Sciatic nerve (tissue), 2 donors: Measurements from ENCODE around the gene DHX16. TPM values are rescaled to one million over a fixed set of nuclear protein-coding genes. Genes with fewer than 3 reads are reported as not detected.
"Not testable (repeated sequence)": the region's sequence is repeated elsewhere in the genome, so short reads cannot be mapped to it uniquely, and the experiment has no call there.

ENCODE experiments used
- ATAC-seq: fragments of 200-7000 bp; cut with Tn5 transposase; one replicate; pipeline ENCODE4 v1.9.1; 2020; ENCODE audit warnings: mild to moderate bottlenecking, moderate library complexity
- DNase-seq: peaks from one replicate; pipeline ENCODE4 v3.0.0-alpha.2; 2020; ENCODE audit warnings: low spot score
- intact Hi-C: fragments of 100-400 bp; cut with DNase I; formaldehyde crosslinking; loops from one replicate; pipeline ENCODE4 v1.14.2; 2022
- total RNA-seq: library from RNA; stranded (reverse); fragmentation: NEBNext Ultra II Directional; extraction: Animal tissue kit (Norgen Biotek cat#: 25700); gene quantifications from one replicate; pipeline ENCODE4 v1.2.1, GENCODE V29; 2021
- donor health status: DM: no; HTN: no; CAD: no.
- donor health status: DM: no; HTN: no; CAD: no.

DHX16 gene
- total RNA-seq, 1 donor from 2014 or later: 25.2 TPM

DNA sequence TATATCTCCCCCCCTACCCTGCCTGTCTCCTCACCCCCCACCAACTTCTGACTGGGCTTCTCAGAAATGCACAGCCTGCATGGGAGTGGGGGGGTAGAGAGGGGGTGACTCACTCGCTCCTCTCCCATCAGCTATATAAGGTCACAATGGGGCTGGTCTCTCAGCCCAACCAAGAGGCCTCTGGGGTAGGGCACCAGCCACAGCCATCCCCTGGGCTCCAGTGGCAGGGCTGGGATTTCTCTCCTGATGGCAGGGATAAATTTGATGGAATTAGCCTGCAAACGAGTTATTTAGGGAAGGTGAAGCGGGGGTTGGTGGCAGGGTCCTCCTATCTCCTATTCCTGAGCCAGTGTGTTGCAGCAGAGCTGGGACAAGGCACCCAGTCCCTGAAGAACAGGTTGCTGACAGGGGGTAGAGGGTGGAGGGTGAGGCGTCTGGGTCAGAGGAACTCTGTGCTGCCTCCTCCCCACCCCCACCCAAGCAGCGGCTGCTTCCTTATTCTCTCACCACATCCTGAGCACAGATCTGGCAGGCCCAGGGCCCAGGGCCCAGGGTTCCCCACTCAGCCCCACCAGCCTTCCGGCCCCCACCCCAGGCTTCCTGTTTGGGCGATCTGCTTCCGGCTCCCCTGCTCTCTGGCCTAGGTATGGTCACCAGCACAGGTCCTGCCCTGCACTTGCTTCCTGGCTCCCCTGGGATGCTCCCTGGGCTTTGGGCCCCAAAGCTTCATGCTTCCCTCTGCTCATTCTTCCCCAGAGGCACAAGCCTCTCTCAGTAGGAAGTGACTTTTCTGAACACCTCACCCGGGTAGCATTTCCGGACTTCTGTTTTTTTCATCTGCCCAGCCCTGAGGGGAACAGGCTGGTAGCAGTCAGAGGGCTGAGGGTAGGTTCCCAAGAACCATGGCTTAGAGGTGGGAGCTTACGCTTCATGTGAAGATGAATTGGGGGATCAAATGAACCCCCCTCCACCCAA, 9.6 kb upstream of the DHX16 start:
- ATAC-seq (peak; percentile 38), DNase-seq (peak; percentile 85)
- intact Hi-C loops: no loop called here

DNA sequence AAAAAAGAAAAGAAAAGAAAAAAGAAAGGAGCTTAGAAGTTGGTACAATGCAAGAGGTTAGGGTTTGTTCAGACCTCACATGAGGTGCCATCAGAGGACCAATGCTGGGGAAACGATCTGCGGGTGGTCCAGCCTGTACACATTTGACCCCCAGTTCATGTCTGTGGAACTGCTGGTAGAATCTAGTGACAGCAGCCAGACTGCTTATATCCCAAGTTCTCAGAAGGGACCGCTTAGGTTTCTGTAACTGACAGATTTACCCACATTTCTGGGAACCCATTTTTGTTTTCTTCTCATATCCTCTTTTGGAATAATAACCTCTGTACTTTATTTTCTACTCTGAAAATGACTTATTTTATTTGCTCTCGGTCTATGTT, 8.9 kb upstream of the DHX16 start:
- intact Hi-C loops: no loop called here
- DNase-seq (no peak), ATAC-seq (no peak)

DNA sequence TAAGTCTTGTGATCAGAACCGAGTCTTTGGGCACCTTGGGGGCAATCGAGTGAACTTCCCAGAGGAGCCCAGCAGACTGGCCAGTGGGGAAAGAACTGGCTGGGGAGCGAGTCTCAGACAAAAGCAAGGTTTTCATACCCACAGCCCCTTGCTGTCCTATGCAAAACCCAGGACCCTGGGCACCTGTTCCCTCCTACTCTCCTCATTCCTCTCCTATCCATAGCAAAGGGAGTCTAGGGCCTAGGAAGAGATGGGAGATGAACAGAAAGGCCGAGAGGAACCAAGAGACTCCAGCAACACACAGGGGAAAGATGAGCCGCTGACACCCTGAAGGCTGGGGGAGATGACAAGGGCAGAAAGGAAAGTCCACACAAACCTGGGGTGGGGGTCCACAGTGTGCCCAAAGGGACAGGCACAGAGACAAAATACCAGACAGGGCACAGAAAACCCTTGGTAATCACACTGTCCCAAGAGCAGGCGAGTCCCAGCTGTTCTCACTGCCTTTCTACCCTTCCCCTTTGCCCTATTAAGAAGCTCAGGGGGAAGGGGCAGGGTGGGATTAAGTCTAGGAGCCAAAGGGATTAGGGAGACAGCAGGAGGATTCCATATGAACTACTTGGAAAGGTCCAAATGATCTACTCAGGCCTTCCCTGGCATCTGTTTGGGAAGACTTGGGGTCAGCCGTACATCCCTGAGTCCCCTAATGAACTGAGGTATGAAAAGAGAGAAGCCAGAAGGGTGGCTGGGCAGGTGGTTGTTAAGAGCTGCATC, 7.1 kb upstream of the DHX16 start:
- ATAC-seq: no peak
- no peak for DNase-seq
- intact Hi-C loops: loop anchor here (2.0 kb wide), 1 partner anchor 43 kb away; no protein-coding TSS in a partner anchor

DNA sequence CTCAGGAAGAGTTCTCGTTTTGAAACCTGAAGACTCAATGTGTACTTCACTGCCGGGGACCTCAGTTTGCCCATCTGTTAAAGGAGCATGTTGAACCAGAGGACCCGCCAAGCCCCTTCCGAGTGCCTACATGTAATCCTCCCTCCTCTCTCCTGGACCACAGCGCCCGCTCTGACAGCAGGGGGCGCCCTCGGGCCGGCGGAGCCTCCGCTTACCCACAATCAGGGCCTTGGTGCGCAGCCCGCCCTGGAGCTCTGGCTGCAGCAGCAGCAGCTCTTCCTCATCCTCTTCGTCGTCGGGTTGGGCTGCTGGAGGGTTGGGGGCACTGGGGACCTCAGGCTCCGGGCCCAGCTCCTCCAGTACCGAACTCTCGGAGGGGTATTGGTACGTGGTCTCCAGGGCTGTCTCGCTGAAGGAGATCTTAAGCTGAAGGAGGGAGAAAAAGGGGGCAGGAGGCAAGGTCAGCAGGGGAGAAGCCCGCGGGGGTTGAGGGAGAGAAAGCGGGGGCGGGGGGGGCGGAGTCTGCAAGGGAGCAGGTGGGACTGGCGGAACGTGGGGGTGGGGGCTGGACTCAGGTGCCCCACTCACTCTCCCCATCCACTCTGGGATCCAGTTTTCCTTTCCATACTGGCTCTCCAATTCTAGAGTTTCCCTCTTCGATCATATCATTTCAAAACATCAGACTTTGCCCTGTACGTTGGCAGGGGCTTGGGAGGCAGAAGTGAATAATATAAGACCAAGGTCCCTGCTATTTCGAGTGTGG, 6.3 kb upstream of the DHX16 start:
- intact Hi-C loops: loop anchor here (2.0 kb wide), 1 partner anchor 44 kb away; no protein-coding TSS in a partner anchor
- peak; percentile 87 for ATAC-seq
- DNase-seq: peak; percentile 93

DNA sequence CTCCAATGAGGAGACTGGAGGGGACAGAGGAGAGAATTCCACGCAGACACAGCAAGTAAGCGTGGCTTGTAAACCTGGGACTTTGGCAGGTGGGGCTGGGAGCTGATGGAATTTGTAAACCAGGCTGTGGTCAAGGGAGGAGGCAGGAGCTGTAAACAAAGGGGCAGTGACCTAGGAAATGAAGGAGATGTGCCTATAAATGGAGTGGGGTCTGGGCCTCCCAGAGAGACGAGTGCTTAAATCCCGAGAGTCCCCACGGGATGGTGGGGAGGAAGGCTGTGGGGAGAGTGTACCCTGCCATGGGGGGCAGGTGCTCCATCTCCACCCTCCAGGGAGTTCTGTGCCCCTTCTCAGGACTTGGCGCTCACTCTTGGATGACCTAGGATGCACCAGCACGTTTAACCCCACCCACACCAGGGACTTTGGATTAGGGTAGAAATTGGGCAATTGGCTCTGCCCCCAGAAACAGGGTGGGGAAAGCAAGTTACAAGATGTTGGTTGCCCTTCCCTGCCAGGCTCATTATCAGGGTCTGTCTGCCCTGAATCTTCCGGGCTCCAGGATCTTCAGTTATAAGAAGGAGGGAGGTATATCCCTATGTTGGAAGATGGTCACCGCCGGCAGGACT, 4.0 kb upstream of the DHX16 start:
- ATAC-seq: no peak
- no peak for DNase-seq
- intact Hi-C loops: no loop called here

DNA sequence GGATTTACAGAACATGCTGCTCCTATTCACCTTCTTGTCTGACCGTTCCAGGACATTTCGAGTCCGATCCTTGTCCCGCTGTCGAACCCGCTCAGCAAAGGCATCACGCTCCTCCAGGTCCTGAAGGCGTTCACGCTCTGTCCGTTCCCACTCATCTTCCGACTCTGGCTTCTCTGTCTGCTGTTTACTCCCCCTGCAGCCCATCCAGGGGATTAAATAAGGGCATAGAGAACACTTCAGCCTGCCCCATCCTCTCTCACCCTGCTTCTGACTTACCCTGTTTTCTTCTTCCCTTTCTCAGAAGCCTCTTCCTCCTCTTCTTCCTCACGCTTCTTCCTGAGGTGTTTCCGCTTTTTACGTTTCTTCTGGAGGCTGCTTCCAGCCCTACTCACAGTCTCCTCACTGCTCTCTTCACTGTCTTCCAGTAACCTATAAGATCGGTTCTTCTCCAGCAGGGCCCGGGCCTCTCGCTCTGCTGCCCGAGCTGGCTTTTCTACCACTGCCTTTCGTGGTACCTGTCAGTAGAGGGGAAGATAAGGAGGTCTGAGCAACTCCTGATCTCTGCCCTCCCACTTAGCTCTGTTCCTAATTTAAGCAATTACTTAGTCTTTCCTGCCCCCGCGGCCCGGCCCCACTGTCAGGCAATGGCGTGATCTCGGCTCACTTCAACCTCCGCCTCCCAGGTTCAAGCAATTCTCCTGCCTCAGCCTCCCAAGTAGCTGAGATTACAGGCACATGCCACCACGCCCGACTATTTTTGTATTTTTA, 1.9 kb downstream of the DHX16 start:
- ATAC-seq: no peak
- intact Hi-C loops: no loop called here
- no peak for DNase-seq

DNA sequence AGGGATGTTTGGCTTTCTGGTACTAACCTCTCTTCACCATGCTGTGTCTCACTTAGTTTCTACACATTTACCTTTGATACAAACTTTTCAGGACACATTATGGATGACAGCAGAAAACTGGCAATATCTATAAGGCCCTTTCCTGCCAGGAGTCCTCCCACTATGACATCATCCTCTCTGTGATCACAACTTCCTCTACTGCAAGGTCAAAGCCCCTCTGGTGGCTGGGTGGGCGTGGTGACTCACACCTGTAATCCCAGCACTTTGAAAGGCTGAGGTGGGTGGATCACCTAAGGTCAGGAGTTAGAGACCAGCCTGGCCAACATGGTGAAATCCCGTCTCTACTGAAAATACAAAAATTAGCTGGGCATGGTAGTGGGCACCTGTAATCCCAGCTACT, 6.5 kb downstream of the DHX16 start:
- ATAC-seq, intact Hi-C loops, DNase-seq: not testable (repeated sequence)

DNA sequence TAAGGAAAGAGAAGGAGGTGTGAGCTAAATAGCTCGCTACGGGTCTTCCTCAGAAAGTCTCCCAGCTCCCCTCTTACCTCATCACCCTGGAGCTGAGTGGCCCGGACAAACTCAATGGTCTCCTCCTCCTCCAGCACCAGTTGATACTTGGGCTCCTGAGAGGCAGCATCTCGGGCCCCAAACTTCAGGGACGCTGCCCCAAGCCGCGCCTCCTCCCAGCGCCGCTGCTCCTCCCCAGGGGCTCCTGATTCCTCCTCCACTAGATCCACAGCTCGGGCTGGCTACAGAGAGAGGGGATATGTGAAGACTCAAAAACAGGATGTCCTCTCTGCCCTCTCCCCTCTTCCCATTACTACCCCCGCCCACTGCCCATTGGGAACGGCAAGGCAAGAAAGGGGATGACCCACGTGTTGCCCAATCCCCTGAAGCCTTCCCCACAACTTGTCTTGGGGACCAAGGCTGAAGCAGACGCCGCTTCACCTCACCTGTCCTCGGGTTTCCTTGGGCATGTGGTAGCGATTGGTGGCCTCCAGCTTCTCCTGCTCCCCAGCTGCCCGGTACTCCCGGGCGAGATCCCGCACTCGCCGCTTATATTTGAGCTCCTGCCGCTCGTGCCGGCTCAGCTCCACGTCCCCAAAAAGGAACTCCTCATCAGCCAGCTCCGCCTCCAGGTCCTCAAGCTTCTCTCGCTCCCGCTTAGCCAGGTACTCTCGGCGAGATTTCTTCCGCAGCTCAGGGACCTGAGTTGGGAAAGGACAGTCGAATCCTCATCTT, 7.6 kb downstream of the DHX16 start:
- intact Hi-C loops: no loop called here
- DNase-seq (no peak), ATAC-seq (no peak)

DNA sequence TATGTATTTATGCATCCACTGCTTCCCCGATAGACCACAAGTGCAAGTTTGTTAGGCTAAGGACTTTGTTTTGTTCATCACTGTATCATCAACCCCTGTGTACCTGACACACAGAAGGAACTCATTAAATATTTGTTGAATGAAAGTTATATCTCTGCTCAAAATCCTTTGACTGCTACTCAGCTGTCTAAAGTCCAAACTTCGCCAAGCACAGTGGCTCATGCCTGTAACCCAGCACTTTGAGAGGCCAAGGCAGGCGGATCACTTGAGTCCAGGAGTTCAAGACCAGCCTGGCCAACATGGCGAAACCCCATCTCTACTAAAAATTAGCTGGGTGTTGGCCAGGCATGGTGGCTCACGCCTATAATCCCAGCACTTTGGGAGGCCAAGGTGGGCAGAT, 14.9 kb downstream of the DHX16 start:
- intact Hi-C loops, ATAC-seq, DNase-seq: not testable (repeated sequence)

DNA sequence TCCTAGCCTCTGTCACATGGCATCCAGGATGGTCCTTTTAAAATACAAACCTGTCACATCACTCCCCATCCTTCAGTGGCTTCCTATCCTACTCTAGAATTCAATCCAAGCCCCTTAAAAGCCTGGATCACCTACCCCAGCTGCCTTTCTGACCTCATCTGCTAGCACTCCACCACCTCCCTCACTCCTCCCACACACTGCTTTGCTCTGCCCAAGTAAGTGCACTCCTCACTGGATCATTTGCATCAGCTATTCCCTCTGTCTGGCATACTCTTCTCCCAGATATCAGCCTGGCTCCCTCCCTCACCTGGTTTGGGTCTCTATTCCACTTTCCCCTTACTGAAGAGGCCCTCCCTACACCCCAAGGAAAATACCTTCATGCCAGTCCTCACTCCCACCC, 15.4 kb downstream of the DHX16 start:
- DNase-seq (no peak), ATAC-seq (no peak)
- intact Hi-C loops: no loop called here

DNA sequence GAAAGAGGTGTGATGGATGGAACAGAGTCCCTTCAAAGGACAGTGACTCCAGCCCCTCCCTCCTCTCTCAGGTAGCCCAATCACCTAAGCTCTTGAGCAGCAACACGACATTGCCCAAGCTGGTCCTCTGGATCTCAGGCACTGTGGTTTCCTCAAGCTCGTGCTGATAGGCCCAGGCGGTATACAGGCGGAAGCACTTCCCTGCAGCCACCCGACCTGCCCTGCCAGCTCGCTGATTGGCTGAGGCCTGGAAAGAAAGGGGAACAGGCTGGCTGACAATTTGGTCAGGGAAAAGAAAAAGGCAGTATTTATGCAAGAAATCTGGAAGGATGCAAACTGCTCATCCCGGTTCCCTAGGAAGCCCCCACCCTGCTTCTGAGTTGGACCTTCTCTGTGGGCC, 16.3 kb downstream of the DHX16 start:
- intact Hi-C loops: no loop called here
- DNase-seq: no peak

DNA sequence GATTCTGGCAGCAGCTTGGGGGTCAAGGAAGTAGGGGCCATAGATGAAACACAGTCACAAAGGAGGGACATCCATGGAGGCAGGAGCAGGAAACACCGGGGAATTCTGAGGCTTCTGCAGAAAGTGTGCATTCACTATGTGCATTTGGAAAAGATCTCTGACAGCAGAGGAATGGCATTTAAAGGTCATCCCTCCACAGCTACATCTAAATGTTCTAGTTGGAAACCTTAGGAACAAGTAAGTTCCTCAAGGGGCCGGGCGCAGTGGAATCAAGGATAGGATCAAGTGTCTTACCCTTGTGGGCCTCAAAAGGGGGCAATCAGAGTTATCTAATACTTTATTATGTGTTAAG, 17.1 kb downstream of the DHX16 start:
- ATAC-seq (no peak), DNase-seq (no peak)
- intact Hi-C loops: no loop called here

More for the DNA sequence above, 16.3 kb downstream of the DHX16 start:
- no peak for ATAC-seq

DNA sequence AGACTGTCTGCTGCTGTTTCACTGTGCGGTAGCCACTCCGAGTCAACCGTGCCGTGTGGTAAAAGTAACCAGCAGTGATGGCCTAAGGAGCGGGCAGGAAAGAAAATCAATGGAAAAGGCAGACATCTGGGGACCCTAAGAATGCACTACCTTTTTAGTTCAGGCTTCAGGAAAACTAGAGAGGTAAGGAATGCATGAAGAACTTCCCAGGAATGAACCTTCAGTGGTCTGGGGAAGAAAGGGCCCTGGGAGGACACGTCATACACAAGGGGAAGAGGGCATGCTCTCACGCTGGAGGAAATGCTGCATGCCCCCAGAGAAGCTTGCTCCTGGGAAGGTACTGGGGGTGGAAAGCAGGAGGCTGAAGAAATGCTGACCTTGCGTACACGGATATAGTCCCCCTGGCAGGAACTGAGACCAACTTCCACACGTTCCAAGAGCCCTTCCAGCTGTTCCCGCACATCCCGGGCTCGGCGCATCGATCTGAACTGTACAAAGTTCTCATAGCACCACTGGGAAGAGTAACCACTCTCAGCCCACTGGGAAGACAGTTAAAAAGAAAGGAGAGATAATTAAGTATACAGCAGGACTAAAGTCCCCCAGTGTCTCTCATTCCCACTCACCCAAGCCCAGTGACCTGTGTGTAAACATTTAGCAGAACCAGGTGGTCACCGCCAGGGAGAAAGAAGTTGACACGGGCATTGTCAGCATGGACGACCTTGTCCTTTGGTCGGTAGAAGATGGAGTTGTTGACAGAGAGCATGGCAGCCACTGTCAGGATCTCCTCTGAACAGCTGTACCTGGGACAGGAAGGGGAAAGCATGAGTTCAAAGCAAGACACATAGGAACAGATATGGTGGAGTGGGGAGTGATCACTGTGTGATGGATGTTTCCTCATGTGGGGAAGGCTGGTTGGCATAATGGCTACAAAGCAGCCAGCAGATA, 17.7 kb downstream of the DHX16 start:
- ATAC-seq (no peak), DNase-seq (no peak)
- intact Hi-C loops: no loop called here

DNA sequence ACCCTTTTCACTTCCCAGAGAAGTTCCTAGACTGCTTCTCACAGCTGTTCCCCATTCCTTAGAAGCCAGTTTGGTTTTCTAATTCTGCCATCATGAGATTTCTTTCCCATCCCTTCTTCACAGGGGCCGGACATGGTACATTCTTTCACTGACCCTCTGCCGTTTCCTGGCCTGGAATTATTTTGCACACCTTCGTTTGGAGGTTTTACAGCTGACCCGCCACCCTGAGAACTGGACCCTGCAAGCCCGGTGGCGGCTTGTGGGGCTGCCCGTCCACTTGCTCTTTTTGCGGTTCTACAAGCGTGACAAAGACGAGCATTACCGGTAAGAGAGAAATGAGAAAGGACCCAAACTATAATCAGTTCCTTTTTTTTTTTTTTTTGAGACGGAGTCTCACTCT, 21.7 kb downstream of the DHX16 start:
- no peak for ATAC-seq
- DNase-seq: no peak
- intact Hi-C loops: no loop called here

DNA sequence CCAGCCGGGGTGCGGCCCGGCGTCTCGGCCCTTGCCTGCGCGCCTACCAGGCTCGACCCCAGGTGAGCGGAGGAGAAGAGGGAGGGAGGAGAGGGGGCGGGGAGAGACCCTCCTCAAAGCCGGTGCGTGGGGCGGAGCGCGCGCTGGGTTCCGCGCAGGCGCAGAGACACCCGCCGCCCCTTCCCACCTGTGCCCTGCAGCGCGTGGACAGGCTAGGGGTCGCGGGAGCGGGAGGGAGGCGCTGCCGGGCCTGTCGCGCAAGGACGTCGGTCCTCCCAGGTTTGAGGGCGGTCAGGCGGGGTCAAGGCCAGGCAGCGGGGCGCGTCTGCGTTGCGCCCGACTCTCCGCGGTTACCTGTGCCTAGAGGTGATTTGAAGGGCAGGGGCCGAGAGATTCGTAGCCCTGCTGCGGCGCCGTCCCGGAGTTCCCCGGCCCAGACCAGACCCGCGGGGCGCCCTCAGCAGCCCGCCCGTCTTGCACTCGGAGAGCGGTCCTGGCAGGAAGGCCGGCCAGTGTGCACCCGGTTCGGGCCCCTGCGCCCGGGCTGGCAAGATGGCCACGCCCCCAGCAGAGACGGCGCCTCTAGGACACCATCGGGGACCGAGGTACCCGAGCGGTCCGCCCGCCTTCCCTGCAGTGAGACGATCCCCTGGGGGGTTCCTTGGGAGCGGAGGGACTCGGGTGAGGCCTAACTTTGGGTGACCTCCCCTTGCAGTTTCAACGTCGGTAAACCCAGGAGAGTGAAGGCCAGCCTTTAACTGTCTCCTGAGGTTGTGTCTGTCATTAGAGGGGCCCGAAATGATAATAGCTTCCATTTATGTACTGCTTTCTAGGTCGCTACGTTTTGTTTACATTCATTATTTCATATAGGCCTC, 25.3 kb downstream of the DHX16 start:
- DNase-seq (peak; percentile 74), ATAC-seq (peak; percentile 71)
- intact Hi-C loops: no loop called here
